GM12875 (cell line): ENCODE measurements around the gene STAT4.

Experiments
- H3K4me3 ChIP-seq: one replicate; pipeline ENCODE4 v1.5.1; 2011; ENCODE audit warnings: low read depth, low read length, control low read depth
- TF ChIP-seq, protein P1 (sequence below): IDR thresholded peaks from 2 replicates; pipeline ENCODE4 v1.5.1; 2011; ENCODE audit warnings: low read depth, mild to moderate bottlenecking, control low read depth, inconsistent platforms, low read length, moderate library complexity, borderline replicate concordance; ENCODE audit not compliant: insufficient read depth

STAT4 gene

DNA sequence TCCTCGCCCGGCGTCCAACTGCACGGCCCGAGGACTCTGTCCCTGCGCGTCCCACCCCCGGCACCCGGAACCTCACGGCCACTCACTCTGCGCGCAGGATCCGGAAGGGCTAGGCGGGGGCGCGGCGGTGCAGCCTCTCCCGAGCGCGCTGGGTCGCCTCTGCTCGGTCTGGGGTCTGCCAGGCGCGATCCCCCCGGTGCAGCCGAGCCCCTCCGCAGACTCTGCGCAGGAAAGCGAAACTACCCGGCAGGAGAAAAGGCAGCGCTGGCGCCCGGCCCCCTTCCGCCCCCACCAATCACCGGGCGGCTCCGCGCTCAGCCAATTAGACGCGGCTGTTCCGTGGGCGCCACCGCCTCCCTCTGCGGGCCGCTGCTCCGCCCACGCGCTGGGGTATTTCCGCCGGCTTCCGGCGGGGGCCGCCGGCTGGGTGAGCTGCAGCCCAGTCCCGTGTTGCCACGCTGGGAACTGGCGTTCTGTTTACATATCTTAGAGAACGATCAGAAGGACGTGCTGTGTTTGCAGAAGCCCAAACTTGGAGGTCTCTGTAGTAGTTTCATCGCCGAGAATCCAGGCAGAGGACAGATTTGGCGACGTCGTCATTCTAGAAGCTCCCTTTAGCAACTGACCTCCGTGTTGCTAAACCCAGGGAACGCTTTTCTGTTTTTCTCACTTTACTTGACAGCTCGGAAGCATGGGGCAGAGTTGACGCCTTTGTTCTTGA lies 136.7 kb downstream of the STAT4 start, which contains the start of gene STAT1:
STAT1 (minus strand) TSS at position 240 of the 721 bp plus-strand sequence. CDS start 4,168 bp downstream, outside the sequence.
- TF ChIP-seq, protein P1, sequence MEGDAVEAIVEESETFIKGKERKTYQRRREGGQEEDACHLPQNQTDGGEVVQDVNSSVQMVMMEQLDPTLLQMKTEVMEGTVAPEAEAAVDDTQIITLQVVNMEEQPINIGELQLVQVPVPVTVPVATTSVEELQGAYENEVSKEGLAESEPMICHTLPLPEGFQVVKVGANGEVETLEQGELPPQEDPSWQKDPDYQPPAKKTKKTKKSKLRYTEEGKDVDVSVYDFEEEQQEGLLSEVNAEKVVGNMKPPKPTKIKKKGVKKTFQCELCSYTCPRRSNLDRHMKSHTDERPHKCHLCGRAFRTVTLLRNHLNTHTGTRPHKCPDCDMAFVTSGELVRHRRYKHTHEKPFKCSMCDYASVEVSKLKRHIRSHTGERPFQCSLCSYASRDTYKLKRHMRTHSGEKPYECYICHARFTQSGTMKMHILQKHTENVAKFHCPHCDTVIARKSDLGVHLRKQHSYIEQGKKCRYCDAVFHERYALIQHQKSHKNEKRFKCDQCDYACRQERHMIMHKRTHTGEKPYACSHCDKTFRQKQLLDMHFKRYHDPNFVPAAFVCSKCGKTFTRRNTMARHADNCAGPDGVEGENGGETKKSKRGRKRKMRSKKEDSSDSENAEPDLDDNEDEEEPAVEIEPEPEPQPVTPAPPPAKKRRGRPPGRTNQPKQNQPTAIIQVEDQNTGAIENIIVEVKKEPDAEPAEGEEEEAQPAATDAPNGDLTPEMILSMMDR: no peak
- H3K4me3 ChIP-seq: peak within 1 kb of the TSS; percentile 59

DNA sequence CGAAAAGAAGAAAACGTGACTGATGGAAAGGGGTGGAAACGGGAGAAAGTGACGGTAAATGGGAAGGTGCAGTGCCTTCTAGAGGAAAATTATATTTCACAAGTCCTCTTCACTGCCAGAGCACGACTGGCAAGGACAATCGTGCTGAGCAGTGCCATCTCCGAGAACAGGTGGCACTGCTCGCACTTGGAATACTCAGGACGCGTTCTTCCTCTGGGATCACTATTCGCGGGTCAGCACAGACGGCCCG lies 137.2 kb downstream of the STAT4 start:
- peak overlapping the region; percentile 59 for H3K4me3 ChIP-seq
- TF ChIP-seq, protein P1: no peak

DNA sequence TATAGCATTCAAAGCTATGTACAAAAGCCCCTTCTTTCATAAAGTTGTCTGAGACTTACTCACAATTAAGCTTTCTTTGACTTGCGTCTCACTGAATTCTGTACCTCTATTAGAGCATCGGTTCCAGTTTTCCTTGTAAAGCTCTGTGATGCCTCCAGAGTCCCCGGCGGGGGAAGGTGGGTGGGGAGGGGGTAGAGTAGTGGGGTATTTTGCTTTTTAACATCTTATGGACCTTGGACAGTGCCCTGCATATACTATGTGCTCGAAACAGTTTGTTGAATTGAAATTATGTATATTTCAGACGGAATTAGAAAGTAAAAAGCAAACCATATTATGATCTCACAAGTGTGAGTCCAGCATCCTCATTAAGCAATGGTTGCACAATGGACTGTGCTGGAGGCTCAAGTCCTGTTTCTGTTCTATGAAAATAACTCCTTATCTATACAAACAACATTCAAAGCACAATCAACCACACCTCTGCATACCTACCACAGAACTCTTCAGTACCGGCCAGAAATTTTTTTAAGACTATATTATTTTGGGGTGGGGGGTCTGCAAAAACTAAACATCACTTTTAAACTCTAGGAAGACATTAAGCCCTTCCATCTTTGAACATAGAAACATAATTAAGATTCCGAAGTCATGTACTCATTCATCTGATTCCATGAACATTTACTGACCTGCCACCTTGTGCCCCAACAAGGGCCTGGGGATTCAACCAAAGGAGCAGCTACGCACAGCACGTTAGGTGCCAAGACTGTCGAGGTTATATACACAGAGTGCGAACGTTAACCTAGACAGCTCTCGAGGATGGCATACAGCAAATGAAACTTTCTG lies 137.7 kb downstream of the STAT4 start:
- H3K4me3 ChIP-seq: peak overlapping the region; percentile 59
- TF ChIP-seq, protein P1: no peak

DNA sequence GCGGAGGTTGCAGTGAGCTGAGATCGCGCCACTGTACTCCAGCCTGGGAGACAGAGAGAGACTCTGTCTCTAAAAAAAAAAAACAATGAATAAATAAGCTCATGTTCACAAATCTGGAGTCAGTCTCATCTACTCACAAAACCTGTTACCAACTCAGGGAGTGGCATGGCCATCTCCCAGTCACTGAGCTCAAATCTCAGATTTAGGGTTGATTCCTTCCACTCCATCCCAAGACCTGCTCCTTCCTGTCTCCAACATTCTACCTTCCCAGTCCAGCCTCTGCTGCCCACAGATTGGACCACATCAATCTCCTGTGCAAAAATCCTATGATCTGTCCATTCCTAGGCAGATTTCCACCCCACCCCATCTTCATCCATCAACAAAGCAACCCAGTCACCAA lies 138.4 kb downstream of the STAT4 start:
- TF ChIP-seq, protein P1: no peak
- peak overlapping the region; percentile 59 for H3K4me3 ChIP-seq

DNA sequence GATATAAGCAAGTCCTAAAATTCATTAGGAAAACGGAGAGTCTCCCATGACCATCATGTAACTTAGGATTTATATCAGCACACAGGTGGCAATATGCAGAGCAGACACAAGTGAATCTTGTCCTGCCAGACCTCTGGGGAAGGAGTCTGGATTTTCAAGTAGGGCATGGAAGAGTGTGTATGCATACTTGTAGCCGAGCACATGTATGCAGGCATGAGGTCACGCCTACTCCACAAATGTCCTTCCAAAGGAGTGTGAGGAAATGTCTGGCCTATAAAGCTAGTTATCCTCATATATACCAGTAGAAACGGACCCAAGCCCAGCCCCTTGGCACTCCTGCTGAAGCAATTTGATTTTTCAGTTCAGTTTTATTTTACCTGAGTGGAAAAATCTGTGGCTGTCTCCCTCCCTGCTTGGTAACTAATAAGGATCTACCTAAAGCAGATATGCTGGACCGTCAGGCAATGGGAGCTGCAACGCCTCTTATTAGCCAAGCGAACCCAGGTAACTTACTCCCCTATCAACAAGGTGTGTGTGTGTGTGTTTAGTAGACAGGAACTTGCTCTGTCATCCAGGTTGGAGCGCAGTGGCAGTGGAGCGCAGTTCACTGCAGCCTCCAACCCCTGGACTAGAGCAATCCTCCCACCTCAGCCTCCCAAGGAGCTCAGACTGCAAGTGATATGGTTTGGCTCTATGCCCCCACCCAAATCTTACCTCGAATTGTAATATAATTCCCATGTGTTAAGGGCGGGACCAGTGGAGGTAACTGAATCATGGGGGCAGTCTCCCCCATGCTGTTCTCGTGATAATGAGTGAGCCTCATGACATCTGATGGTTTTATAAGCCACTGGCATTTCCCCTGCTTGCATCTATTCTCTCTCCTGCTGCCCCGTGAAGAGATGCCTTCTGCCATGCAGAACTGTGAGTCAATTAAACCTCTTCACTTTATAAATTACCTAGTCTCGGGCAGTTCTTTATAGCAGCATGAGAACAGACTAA lies 139.6 kb downstream of the STAT4 start:
- TF ChIP-seq, protein P1: no peak
- H3K4me3 ChIP-seq: peak overlapping the region; percentile 22

DNA sequence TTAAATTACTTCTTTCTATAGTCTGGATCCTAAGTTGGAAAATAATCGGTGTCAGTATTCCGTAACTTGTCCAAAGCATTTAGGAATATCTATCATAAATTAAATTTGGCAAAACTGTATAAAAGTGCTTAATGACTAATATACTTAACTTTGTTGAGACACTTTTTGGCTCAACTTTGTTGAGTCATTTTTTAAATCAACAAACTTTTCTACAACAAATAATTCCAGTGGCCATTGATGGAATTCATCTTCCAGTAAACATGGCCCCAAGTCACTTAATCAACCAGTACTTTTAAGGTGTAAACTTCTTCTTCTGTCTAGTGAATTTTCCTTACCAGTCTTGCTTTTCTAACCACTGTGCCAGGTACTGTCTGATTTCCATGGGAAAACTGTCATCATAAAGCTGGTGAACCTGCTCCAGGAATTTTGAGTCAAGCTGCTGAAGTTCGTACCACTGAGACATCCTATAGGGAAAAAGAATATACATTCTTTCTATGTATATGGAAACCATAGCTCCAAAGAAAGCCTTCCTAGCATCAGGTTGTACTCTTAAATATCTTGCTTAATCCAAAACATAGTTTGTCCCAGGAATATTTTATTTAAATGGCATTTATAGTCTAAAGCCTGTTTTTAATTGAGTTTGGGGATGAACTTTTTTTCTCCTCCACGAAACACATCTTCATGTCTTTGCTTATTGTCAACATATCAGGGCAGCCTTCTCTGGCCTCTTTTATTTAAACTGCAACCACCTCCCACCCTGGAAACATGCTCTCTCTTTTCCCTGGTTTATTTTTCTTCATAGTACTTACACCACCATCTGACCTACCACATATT lies 141.0 kb downstream of the STAT4 start:
- TF ChIP-seq, protein P1: no peak
- H3K4me3 ChIP-seq: no peak overlapping the region
